Gastrocnemius medialis (tissue), 4 donors: ENCODE data around the gene ACR. TPM values are rescaled to one million over a fixed set of nuclear protein-coding genes. Genes with fewer than 3 reads are reported as not detected.

Experiments
- ATAC-seq, 2 donors: fragments of 150-250 bp; one replicate each; pipeline ENCODE4 v1.9.1; 2016
- DNase-seq, 2 donors: peaks; one replicate each; pipeline ENCODE4 v3.0.0-alpha.2; 2019
- H3K27ac ChIP-seq, 4 donors: fragments of 200-600 bp; sonication (generic); 1 replicate in 1 of 4; 2 replicates in 3 of 4; pipeline ENCODE4 v1.5.1; 2016 to 2018; ENCODE audit warnings: mild to moderate bottlenecking in 2 of 4, moderate library complexity in 1 of 4
- H3K27me3 ChIP-seq, 3 donors: fragments of 200-600 bp; sonication (generic) in 2 of 3; 1 replicate in 1 of 3; 2 replicates in 2 of 3; pipeline versions ENCODE4 v1.5.1 to v1.6.0; 2016 to 2019; ENCODE audit warnings: mild to moderate bottlenecking in 1 of 3, moderate library complexity in 1 of 3
- H3K36me3 ChIP-seq, 2 donors: fragments of 200-600 bp; sonication (generic) in 1 of 2; one replicate each; pipeline ENCODE4 v1.5.1; 2017 to 2018
- H3K4me1 ChIP-seq, 2 donors: fragments of 200-600 bp; sonication (generic) in 1 of 2; one replicate each; pipeline ENCODE4 v1.5.1; 2016 to 2017; ENCODE audit warnings: mild to moderate bottlenecking in 2 of 2
- H3K4me3 ChIP-seq, 4 donors: fragments of 200-600 bp; sonication (generic) in 3 of 4; 1 replicate in 1 of 4; 2 replicates in 3 of 4; pipeline ENCODE4 v1.5.1; 2016 to 2019; ENCODE audit warnings: mild to moderate bottlenecking in 2 of 4
- H3K9me3 ChIP-seq, 3 donors: fragments of 200-600 bp; sonication (generic) in 2 of 3; 1 replicate in 1 of 3; 2 replicates in 2 of 3; pipeline ENCODE4 v1.5.1; 2016 to 2019
- POLR2A ChIP-seq, 2 donors: fragments of 450-650 bp; IDR thresholded peaks; one replicate each; pipeline ENCODE4 v1.6.1; 2017; ENCODE audit warnings: antibody characterized with exemption in 2 of 2, mild to moderate bottlenecking in 2 of 2, moderate library complexity in 2 of 2
- in situ Hi-C, 4 donors: fragments of 200-750 bp; cut with MboI; loops; one replicate each; pipeline versions ENCODE4 v1.15.0 to v1.8.0; 2017; ENCODE audit warnings: low sequenced_read_pairs in 4 of 4
- intact Hi-C: fragments of 100-400 bp; cut with DNase I; formaldehyde crosslinking; loops from one replicate; pipeline ENCODE4 v1.15.1; 2023; ENCODE audit warnings: low total_unique reads
- total RNA-seq, 4 donors: library from RNA; depleted of rRNA; stranded (reverse); fragments of >200 nt; gene quantifications; one replicate each; pipeline versions ENCODE4 v1.1.0 to v1.2.3, GENCODE V29; 2016
- TF ChIP-seq, protein P1 (sequence below), 5 experiments: fragments of 450-650 bp in 3 of 5; fragments of 200-600 bp in 2 of 5; sonication (generic) in 2 of 5; IDR thresholded peaks in 4 of 5; conservative IDR thresholded peaks in 1 of 5; 1 replicate in 4 of 5; 2 replicates in 1 of 5; pipeline ENCODE4 v1.5.1; 2016 to 2019; ENCODE audit warnings: antibody characterized with exemption in 5 of 5, mild to moderate bottlenecking in 3 of 5, moderate library complexity in 3 of 5

ACR gene
- total RNA-seq, 4 donors from 2014 or later: not detected

DNA sequence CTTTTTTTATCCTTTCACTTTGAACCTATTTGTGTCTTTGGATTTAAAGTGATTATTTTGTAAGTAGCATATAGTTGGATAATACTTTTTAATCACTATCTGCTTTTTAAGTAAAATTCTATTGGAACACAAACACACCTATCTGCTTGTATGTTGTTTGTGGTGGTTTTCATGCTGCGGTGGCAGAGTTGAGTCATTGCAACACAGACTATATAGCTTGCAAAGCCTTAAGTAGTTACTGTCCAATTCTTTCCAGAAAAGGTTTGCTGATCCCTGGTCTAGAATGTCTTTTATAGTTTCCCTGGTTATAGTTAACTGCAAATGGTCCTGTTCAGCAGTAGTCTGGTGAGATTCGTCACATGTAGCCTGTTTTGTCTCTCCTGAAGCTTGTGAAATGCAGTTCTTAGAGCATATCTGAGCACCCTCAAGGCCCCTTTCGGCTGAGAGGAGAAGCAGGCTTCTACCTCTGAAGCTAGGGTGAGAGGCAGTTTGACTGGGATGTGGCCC, 43.9 kb upstream of the ACR start:
- no peak overlapping the region for H3K27ac ChIP-seq
- H3K9me3 ChIP-seq: no peaks in the 10 kb centered on the region
- in situ Hi-C loops (no loop called here), intact Hi-C loops (no loop called here)
- peaks cover 0 to 7% (median 0%) of the 10 kb centered on the region in 3 donors for H3K27me3 ChIP-seq
- no peak for ATAC-seq
- H3K4me1 ChIP-seq: peaks cover 2 to 18% of the 10 kb centered on the region in 2 donors
- TF ChIP-seq, protein P1, sequence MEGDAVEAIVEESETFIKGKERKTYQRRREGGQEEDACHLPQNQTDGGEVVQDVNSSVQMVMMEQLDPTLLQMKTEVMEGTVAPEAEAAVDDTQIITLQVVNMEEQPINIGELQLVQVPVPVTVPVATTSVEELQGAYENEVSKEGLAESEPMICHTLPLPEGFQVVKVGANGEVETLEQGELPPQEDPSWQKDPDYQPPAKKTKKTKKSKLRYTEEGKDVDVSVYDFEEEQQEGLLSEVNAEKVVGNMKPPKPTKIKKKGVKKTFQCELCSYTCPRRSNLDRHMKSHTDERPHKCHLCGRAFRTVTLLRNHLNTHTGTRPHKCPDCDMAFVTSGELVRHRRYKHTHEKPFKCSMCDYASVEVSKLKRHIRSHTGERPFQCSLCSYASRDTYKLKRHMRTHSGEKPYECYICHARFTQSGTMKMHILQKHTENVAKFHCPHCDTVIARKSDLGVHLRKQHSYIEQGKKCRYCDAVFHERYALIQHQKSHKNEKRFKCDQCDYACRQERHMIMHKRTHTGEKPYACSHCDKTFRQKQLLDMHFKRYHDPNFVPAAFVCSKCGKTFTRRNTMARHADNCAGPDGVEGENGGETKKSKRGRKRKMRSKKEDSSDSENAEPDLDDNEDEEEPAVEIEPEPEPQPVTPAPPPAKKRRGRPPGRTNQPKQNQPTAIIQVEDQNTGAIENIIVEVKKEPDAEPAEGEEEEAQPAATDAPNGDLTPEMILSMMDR (IDR thresholded peaks at IDR 0.05 in 4 of 5, conservative IDR thresholded peaks at IDR 0.05 in 1 of 5): no peak
- TF ChIP-seq POLR2A (IDR thresholded peaks at IDR 0.05): no peak
- DNase-seq: no peak
- no peak overlapping the region for H3K4me3 ChIP-seq
- H3K36me3 ChIP-seq: peaks cover 0 to 3% of the 10 kb centered on the region in 2 donors

DNA sequence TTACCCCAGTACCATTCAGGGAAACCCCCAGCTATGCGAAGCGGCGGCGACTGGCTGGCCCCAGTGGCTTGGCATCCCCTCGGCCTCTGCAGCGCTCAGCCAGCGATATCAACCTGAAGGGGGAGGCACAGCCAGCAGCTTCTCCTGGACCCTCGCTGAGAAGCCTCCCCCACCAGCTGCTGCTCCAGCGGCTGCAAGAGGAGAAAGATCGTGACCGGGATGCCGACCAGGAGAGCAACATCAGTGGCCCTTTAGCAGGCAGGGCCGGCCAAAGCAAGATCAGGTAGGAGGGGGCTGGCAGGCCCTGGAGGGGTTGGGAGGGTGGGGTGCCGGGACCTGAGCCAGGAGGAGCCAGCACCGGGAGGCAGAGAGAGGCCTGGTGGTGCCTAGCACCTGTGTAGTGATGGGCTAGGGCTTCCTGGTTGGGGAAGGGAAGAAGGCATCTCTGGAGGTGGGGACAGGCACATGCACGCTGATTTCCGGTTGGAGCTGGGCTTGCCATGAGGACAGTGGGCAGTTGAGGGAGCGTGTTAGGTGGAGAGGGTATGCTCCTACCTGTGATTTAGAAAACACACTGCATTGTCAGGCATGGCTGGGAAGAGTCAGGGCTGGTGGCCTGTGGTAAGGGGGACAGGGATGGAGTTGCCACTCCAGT, 43.1 kb upstream of the ACR start:
- in situ Hi-C loops: no loop called here
- intact Hi-C loops: no loop called here
- Histone ChIP-seq H3K27me3 (peaks cover 0 to 7% (median 0%) of the 10 kb centered on the region in 3 donors), H3K4me1 (peaks cover 2 to 18% of the 10 kb centered on the region in 2 donors), H3K9me3 (no peaks in the 10 kb centered on the region), H3K4me3 (no peak overlapping the region), H3K27ac (peak overlapping the region in 1 of 4 donors; percentile 5), H3K36me3 (peaks cover 0 to 3% of the 10 kb centered on the region in 2 donors)
- ATAC-seq (no peak), DNase-seq (no peak)
- no peak for TF ChIP-seq POLR2A (IDR thresholded peaks at IDR 0.05)
- TF ChIP-seq, protein P1 (IDR thresholded peaks at IDR 0.05 in 4 of 5, conservative IDR thresholded peaks at IDR 0.05 in 1 of 5): no peak

DNA sequence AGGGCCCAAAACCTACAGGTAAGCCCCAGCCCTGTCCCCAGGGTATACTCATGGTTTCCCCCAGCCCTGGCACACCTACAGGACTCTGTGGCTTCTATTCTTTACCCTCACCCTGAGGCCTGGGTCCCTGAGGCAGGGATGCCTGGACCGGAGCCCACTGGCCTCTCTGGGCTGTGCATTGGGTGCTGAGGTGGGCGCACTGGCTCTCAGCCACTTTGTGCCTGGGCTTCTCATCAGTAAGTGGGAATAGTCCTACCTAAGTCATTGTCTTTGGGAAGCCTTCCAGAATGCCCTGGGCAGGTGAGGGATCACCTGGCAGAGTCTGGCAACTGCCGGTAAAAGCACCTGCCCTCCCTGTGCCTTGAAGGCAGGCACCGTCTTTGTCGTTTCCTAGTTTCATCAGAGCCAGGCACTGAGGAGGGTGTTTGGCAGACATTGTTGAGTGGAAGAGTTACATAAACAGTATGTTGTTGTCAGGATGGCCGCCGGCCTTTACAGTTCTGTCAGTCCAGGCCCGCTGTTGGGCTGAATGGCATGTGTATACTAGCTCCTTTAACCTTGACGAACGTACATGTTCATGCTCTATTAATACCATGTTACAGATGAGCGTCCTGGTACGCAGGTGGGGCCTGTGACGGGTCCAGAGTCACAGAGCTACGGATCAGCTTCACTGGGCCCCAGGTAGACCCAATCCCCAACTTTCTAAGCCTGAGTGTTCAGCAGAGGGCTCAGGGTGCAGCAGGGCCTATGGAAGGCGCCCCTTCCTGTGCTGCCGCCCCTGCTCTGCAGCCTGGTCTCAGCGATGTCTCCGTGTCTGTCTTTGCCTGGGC, 42.4 kb upstream of the ACR start:
- peaks cover 0 to 7% (median 0%) of the 10 kb centered on the region in 3 donors for H3K27me3 ChIP-seq
- peaks cover 0 to 3% of the 10 kb centered on the region in 2 donors for H3K36me3 ChIP-seq
- no peak for TF ChIP-seq POLR2A (IDR thresholded peaks at IDR 0.05)
- TF ChIP-seq, protein P1 (IDR thresholded peaks at IDR 0.05 in 4 of 5, conservative IDR thresholded peaks at IDR 0.05 in 1 of 5): no peak
- no peaks in the 10 kb centered on the region for H3K9me3 ChIP-seq
- in situ Hi-C loops (no loop called here), intact Hi-C loops (no loop called here)
- no peak overlapping the region for H3K27ac ChIP-seq
- no peak overlapping the region for H3K4me3 ChIP-seq
- DNase-seq: no peak
- peaks cover 2 to 18% of the 10 kb centered on the region in 2 donors for H3K4me1 ChIP-seq
- ATAC-seq: no peak

DNA sequence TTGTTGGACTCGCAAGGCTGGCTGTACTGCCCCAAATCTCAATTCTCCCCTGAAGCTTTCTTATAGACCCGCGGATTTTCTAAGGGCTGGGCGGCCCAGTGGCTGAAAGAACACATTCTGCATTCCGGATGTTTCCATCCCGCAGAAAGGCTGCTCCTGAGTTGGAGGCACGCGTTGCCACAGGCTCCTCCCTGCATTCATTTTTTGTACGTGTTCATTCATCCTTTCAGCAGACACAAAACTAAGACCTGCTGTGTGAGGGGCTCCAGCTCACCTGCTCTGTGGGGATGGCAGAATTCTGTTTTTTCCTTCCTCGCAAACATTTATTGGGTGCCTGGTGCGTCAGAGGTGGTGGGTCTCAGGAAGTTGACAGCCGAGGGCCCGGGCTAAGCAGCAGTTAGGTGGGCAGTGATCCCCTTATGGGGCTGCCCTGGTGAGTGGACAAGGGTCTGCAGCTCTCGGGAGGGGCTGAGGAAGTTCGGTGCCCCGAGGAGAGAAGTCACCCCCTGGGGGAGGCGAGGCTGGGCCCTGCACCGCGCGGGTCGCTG, 41.7 kb upstream of the ACR start:
- no peak for ATAC-seq
- Histone ChIP-seq H3K27me3 (peaks cover 0 to 7% (median 0%) of the 10 kb centered on the region in 3 donors), H3K9me3 (no peaks in the 10 kb centered on the region), H3K4me3 (peak overlapping the region in 2 of 4 donors; percentile 42 to 45), H3K4me1 (peaks cover 2 to 18% of the 10 kb centered on the region in 2 donors), H3K36me3 (peaks cover 0 to 3% of the 10 kb centered on the region in 2 donors), H3K27ac (no peak overlapping the region)
- no peak for DNase-seq
- intact Hi-C loops: no loop called here
- TF ChIP-seq, protein P1 (IDR thresholded peaks at IDR 0.05 in 4 of 5, conservative IDR thresholded peaks at IDR 0.05 in 1 of 5): no peak
- in situ Hi-C loops: no loop called here
